NCI-H2107 treated with DMSO at 0.1 percent for 48 hours (cell line): ENCODE results near the gene CPNE4.

Source experiments
- DNase-seq: peaks from one replicate; lab custom pipeline; 2025; ENCODE audit not compliant: unreplicated experiment; lab: John Stamatoyannopoulos, UW

The CPNE4 gene

GRCh38 chr3:131612745-131613144 is 422.1 kb downstream of the CPNE4 start:
- DNase-seq = no peak

DNA sequence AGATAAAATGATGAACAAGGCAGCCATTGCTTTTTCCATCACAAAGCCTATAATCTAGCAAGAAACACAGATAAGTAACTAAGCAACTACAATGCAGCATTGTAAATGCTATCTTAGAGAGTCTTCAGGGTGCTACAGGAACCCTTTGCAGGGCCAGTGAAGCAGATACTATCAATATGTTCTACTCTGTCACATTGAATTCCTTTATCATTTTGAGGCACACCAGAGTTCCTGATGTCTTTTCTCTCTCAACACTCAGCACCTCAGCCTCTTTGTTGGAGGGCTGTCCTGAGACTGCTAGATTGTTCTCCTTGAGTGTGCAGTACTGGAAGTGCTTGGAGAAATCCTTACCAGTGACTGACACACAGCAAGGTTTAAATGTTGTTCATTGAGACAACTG is 424.6 kb downstream of the CPNE4 start:
- no peak for DNase-seq

DNA sequence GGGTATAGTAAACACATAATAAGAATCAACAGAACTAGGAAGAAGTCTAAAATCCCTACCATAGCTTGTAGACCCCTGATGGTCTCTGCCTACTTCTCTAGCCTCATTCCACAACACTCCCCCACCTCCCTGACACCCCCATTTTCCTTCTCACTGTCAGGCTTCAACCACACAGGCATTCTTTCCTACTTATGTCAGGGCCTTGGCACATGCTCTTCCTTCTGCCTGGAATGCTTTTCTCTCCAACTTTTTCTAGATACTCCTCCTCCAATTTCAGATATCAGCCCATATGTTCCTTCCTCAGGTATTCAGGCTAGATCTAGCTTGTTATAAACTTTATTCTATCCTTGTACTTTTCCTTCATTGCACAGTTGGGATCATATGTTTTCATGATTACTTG is 426.1 kb downstream of the CPNE4 start:
- no peak for DNase-seq

DNA sequence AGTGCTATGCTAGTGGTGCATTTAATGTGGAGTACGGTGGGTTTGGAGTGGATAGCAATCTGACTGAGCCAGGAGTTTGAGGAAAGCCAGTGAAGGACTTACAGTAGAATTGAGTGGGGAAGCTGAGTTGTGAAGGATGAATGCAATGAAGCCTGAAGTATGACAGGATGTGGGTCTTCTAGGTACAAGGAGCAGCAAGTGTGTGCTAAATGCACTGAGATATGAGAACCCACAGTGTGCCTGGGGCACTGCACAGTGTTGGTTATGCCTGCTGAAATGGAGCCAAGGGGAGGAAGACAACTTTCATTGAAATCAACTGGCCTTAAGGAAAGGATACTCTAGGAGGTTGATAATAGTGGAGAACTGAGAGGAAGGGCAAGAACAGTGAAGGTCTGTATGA is 426.5 kb downstream of the CPNE4 start:
- no peak for DNase-seq

- no peak for DNase-seq
These were observed 428.9 kb downstream of the CPNE4 start for GRCh38 chr3:131605916-131606315.

GRCh38 chr3:131602011-131602779 is 432.6 kb downstream of the CPNE4 start:
- DNase-seq = no peak

DNA sequence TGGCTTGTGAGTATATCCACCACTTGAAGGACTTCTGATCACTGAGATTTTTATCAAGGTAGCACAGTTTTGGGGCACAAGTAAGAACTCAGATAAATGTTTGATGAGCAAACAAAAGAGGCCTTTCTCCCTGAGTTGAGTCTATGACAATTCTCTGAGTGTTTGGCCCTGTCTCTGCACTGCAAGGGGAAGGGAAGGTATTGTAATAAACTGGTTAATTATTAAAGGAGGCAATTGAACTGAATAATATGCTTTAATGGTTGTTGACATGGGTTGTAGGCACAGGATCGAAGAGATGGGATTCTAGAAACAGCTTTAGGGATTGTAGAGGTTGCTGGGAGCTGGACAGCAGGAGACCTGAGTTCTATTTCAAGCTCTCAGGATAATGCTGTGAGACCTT is 437.0 kb downstream of the CPNE4 start:
- DNase-seq = no peak

- no peak for DNase-seq
These were observed 437.9 kb downstream of the CPNE4 start for GRCh38 chr3:131596884-131597283.

GRCh38 chr3:131591394-131592014 is 443.3 kb downstream of the CPNE4 start:
- no peak for DNase-seq

DNA sequence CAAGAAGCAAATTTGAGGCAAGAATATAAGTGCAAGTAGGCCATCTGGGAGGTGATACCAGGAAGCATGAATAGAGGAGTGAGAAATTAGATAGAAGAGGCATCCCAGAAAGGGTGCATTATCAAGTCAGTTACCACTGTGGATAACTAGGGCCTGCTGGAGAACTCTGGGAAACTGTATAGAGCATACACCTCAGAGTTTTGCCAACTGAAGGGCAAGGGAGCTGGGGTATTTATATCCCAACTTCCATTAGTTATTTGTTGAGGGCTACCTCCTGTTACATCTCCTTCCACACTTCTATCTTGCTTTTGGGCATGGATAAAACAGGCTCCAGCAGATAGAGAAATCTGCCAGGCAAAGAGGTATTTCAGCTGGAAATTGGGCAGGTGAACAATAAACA is 448.5 kb downstream of the CPNE4 start:
- no peak for DNase-seq

DNA sequence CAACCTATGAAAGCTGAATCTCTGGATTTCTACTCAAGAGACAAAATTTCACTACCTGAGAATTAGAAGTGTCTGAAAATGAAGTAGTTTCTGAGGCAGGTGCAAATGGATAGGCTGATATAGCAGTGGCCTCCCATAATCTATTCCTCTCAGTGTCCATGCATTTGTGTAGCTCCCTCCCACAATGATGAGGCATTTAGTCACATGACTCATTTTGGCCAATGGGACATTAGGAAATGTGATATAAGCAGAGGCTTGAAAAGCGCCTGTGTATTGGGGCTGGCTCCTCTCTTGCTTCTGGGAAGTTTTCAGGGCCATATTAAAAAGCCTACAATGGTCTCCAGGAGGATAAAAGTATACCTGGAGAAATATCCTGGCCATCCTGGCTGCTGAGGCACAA is 452.4 kb downstream of the CPNE4 start:
- DNase-seq = no peak

DNA sequence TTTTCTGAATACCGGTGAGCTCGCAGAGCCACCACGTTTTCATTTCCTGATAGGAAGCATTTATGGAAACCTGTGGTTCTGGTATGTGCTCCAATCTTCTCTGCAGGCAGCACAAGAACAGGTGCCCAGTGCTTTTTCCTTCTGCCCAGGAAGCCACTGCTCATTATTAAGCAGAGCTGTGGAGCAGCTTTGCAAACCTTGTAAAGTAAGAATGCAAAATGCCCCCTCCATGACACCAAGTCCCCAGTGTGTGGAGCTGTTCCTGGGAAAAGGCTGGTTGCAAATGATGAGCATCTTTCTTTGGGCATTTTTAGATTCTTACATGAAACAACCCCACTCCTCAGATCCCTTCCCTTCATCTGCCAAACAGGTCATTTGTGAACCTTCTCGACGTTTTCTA is 466.4 kb downstream of the CPNE4 start:
- DNase-seq = no peak

DNA sequence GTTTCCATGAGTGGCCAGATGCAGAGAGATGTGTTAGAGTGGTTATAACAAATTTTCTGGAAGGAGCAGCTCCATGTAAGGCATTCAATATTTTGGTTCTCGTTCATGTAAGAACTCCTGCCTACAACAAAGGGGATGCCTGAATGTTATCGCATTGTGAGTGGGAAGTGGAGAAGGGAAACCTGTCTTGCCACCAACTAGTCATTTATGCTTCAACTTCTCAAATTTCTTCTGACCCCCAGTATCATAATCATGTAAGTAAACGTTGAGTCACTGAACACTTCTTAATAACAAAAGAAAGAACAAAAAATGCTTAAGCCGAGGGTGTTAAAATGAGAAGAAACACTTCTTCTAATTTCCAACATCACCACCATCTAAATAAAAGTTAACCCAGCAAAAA is 470.0 kb downstream of the CPNE4 start:
- DNase-seq = no peak

- no peak for DNase-seq
These were observed 473.3 kb downstream of the CPNE4 start for GRCh38 chr3:131561511-131561910.

DNA sequence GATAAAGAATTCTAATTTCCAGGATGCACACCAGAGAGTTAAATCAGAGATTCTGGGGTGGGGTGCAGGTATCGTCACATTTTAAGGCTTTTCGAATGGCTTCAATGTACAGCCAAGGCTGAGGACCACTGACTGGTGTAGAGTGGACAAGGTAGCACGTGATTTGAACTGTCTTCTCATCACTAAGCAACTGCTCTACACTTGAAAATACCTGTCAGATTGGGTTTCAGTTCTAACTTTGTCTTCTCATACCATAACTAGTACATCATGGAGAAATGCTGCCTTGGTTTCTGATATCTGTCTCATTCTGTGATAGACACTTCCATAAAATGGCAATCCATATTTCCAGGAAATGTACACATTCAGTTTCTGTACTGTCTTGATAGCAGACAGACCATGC is 474.0 kb downstream of the CPNE4 start:
- DNase-seq = no peak

GRCh38 chr3:131555456-131555855 is 479.4 kb downstream of the CPNE4 start:
- DNase-seq = no peak

GRCh38 chr3:131553495-131554247 is 481.1 kb downstream of the CPNE4 start:
- no peak for DNase-seq

DNA sequence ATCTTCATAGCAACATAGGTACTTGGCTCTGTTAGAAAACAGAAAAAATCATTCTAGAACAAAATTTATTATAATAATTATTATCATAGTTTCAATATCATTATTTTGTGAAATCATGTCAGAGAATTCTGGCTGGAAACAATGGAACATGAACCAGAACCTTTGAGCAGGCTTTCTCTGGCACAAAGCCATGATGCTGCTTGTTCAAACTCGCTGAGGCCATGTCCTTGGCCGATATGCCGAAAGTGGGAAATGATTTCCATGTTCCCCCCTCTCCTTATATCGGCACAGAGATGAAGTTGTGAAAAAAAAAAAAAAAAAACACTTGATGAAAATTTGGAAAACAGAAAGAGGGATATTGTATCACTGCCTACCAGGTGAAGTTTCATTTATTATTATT is 483.1 kb downstream of the CPNE4 start:
- no peak for DNase-seq

- no peak for DNase-seq
These were observed 484.0 kb downstream of the CPNE4 start for GRCh38 chr3:131550562-131551465.

- no peak for DNase-seq
These were observed 485.5 kb downstream of the CPNE4 start for GRCh38 chr3:131549340-131549739.

DNA sequence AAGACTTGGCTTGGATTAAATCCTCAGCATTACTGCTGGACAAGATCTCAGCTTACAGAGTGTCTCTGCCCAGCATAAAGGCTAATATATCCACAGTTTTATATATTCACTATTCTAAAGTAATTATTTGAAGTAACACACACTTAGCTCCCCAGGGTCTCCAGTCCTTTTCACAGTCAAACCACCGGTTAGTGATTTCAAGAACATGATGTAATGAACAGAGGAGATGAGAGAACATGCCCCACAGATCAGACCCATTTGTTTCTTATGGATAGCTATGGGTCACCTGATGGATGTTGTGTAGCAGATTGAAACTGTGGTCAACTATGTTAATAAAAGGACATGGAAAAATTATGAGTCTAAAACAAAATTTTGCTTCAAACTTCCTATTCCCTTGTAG is 487.2 kb downstream of the CPNE4 start:
- no peak for DNase-seq
